BE2C (cell line): Measurements from ENCODE around the gene MFSD2B.
A peak's percentile ranks its signal among the peaks of the same experiment; 100 is the strongest.

Source experiments
- DNase-seq: peaks from one replicate; pipeline ENCODE4 v3.0.0-alpha.2; 2020
- H3K27me3 ChIP-seq: fragments of 250-450 bp; sonication (Bioruptor Pico); 2 replicates; pipeline ENCODE4 v1.5.1; 2020; ENCODE audit warnings: mild to moderate bottlenecking
- H3K36me3 ChIP-seq: fragments of 250-450 bp; sonication (Bioruptor Pico); 2 replicates; pipeline ENCODE4 v1.5.1; 2020; ENCODE audit warnings: mild to moderate bottlenecking
- H3K4me1 ChIP-seq: fragments of 250-450 bp; sonication (Bioruptor Pico); 2 replicates; pipeline ENCODE4 v1.5.1; 2020
- H3K4me3 ChIP-seq: 2 replicates; pipeline ENCODE4 v1.5.1; 2011; ENCODE audit warnings: low read depth, low read length
- H3K9me3 ChIP-seq: fragments of 250-450 bp; sonication (Bioruptor Pico); 2 replicates; pipeline ENCODE4 v1.5.1; 2020
- CTCF ChIP-seq: IDR thresholded peaks from 2 replicates; pipeline ENCODE4 v1.5.1; 2012; ENCODE audit warnings: mild to moderate bottlenecking, low read depth, low read length

MFSD2B gene

GRCh38 chr2:24049485-24050021 lies 39.7 kb downstream of the MFSD2B start, which contains the start of gene FKBP1B:
Gene FKBP1B, plus strand, starts transcription at chr2:24049741. Its CDS starts 109 bp downstream, at chr2:24049850.
- H3K4me1 ChIP-seq: peaks cover 3% of the 10 kb centered on the region
- H3K4me3 ChIP-seq: peak within 1 kb of the TSS; percentile 80
- H3K27me3 ChIP-seq: no peaks in the 10 kb centered on the region
- H3K9me3 ChIP-seq: no peaks in the 10 kb centered on the region
- peak; percentile 91 for DNase-seq
- no peak for TF ChIP-seq CTCF
- H3K36me3 ChIP-seq: no peaks in the 10 kb centered on the region

GRCh38 chr2:24050041-24050979 lies 40.4 kb downstream of the MFSD2B start:
- no peak for TF ChIP-seq CTCF
- DNase-seq: peak; percentile 67
- no peaks in the 10 kb centered on the region for H3K9me3 ChIP-seq
- no peaks in the 10 kb centered on the region for H3K36me3 ChIP-seq
- H3K4me3 ChIP-seq: peak overlapping the region; percentile 80
- peaks cover 3% of the 10 kb centered on the region for H3K4me1 ChIP-seq
- H3K27me3 ChIP-seq: no peaks in the 10 kb centered on the region

GRCh38 chr2:24051833-24052232 lies 41.9 kb downstream of the MFSD2B start:
- TF ChIP-seq CTCF: no peak
- Histone ChIP-seq H3K9me3 (no peaks in the 10 kb centered on the region), H3K27me3 (no peaks in the 10 kb centered on the region), H3K4me3 (no peak overlapping the region), H3K4me1 (peaks cover 3% of the 10 kb centered on the region), H3K36me3 (no peaks in the 10 kb centered on the region)
- no peak for DNase-seq

GRCh38 chr2:24052951-24053350 lies 43.1 kb downstream of the MFSD2B start:
- Histone ChIP-seq H3K36me3 (no peaks in the 10 kb centered on the region), H3K4me1 (no peaks in the 10 kb centered on the region; the same call in 1 of the 2 replicates), H3K4me3 (no peak overlapping the region), H3K9me3 (no peaks in the 10 kb centered on the region), H3K27me3 (no peaks in the 10 kb centered on the region)
- TF ChIP-seq CTCF: no peak
- DNase-seq: no peak

- no peaks in the 10 kb centered on the region for H3K27me3 ChIP-seq
- no peaks in the 10 kb centered on the region for H3K36me3 ChIP-seq
- no peak for TF ChIP-seq CTCF
- peak; percentile 28 for DNase-seq
- no peaks in the 10 kb centered on the region for H3K9me3 ChIP-seq
- H3K4me3 ChIP-seq: no peak overlapping the region
- no peaks in the 10 kb centered on the region; the same call in none of the 2 replicates for H3K4me1 ChIP-seq
These were observed 44.6 kb downstream of the MFSD2B start for GRCh38 chr2:24054366-24055010.
